OCI-LY7 (cell line): ENCODE results near the gene MAP4K2. TPM values are rescaled to one million over a fixed set of nuclear protein-coding genes. Genes with fewer than 3 reads are reported as not detected.
A peak's percentile ranks its signal among the peaks of the same experiment; 100 is the strongest.

Experiments
- BruUV-seq: library from RNA; stranded (reverse); fragments of 400-500 nt; replicated peaks from 2 replicates; lab custom pipeline; 2021; lab: Mats Ljungman, UMichigan
- CTCF ChIA-PET: fragments of 300-600 bp; sonication (Branson Sonifier 250); formaldehyde crosslinking; loops from one replicate; lab custom pipeline; 2022; ENCODE audit warnings: antibody characterized with exemption; ENCODE audit not compliant: unreplicated experiment; lab: Charles Lee
- POLR2A ChIA-PET: fragments of 300-600 bp; sonication (Branson Sonifier 250); formaldehyde crosslinking; loops from one replicate; lab custom pipeline; 2022; ENCODE audit warnings: antibody characterized with exemption; lab: Charles Lee
- DNase-seq: peaks from one replicate; pipeline ENCODE4 v3.0.0-alpha.2; 2015; ENCODE audit warnings: low spot score
- H2AFZ ChIP-seq: fragments of 200-600 bp; sonication (generic), shearing (Covaris generic); 2 replicates; pipeline ENCODE4 v1.6.1; 2014; ENCODE audit warnings: mild to moderate bottlenecking, antibody characterized with exemption, low read length, moderate library complexity
- H3K27ac ChIP-seq: fragments of 200-600 bp; sonication (generic); 2 replicates; pipeline ENCODE4 v1.5.1; 2014; ENCODE audit warnings: mixed run types, low read depth, mild to moderate bottlenecking, moderate library complexity, low read length, inconsistent platforms; ENCODE audit not compliant: poor library complexity, severe bottlenecking
- H3K36me3 ChIP-seq: fragments of 200-600 bp; sonication (generic); 2 replicates; pipeline ENCODE4 v1.6.1; 2014; ENCODE audit warnings: mild to moderate bottlenecking, antibody characterized with exemption, low read length, moderate library complexity, mixed read lengths; ENCODE audit not compliant: insufficient read depth
- H3K4me1 ChIP-seq: fragments of 200-600 bp; sonication (generic); 2 replicates; pipeline ENCODE4 v1.5.1; 2014; ENCODE audit warnings: mild to moderate bottlenecking, low read length; ENCODE audit not compliant: insufficient read depth, poor library complexity, severe bottlenecking
- H3K4me2 ChIP-seq: fragments of 200-600 bp; sonication (generic); 2 replicates; pipeline ENCODE4 v1.6.1; 2014; ENCODE audit warnings: mild to moderate bottlenecking, low read length
- H3K4me3 ChIP-seq: fragments of 200-600 bp; sonication (generic); 2 replicates; pipeline ENCODE4 v1.5.1; 2014; ENCODE audit warnings: mild to moderate bottlenecking, low read depth, low read length; ENCODE audit not compliant: poor library complexity, severe bottlenecking
- H3K79me2 ChIP-seq: fragments of 200-600 bp; sonication (generic); 2 replicates; pipeline ENCODE4 v1.6.1; 2016; ENCODE audit warnings: low read depth, mild to moderate bottlenecking, low read length, moderate library complexity, mixed read lengths; ENCODE audit not compliant: insufficient read depth
- H3K9me2 ChIP-seq: fragments of 200-600 bp; sonication (generic); 2 replicates; pipeline ENCODE4 v1.6.1; 2016; ENCODE audit warnings: mild to moderate bottlenecking, low read length, mixed read lengths; ENCODE audit not compliant: insufficient read depth
- H3K9me3 ChIP-seq: fragments of 200-600 bp; sonication (generic); 2 replicates; pipeline ENCODE4 v1.6.1; 2014; ENCODE audit warnings: mild to moderate bottlenecking, mixed run types, low read length, mixed read lengths
- H4K20me1 ChIP-seq: fragments of 200-600 bp; sonication (generic); 2 replicates; pipeline ENCODE4 v1.6.1; 2014; ENCODE audit warnings: mild to moderate bottlenecking, antibody characterized with exemption, low read length, moderate library complexity, mixed read lengths; ENCODE audit not compliant: insufficient read depth
- CTCF ChIP-seq: fragments of 200-600 bp; sonication (generic); conservative IDR thresholded peaks from 2 replicates; pipeline ENCODE4 v1.5.1; 2014; ENCODE audit warnings: mild to moderate bottlenecking, antibody characterized with exemption, low read length, moderate library complexity, mixed read lengths
- EZH2phosphoT487 ChIP-seq: fragments of 200-600 bp; sonication (generic); IDR thresholded peaks from 2 replicates; pipeline ENCODE4 v1.6.1; 2018; ENCODE audit warnings: low read depth, borderline replicate concordance, mild to moderate bottlenecking, mixed run types, antibody characterized with exemption, low read length, moderate library complexity, mixed read lengths
- intact Hi-C: fragments of 100-400 bp; cut with micrococcal nuclease; formaldehyde crosslinking; loops from one replicate; pipeline ENCODE4 v1.10.0; 2022; ENCODE audit not compliant: unreplicated experiment
- total RNA-seq, 2 experiments: library from RNA; depleted of rRNA in 1 of 2; stranded (reverse); fragments of >200 nt in 1 of 2; shearing (Covaris generic) in 1 of 2; gene quantifications; 2 replicates each; pipeline ENCODE4 v1.2.3, GENCODE V29; 2014 to 2022

MAP4K2 gene
- total RNA-seq, 2 experiments from 2014 or later: 110 to 115 TPM

- no TSS peak for BruUV-seq
- Histone ChIP-seq H3K9me3 (no peaks in the 10 kb centered on the region), H3K4me2 (peak overlapping the region; percentile 50), H3K4me1 (peaks cover 32% of the 10 kb centered on the region), H3K36me3 (no peaks in the 10 kb centered on the region), H3K79me2 (peaks cover under 1% of the 10 kb centered on the region; the same call in 1 of the 2 replicates), H3K4me3 (peak overlapping the region; percentile 8), H3K9me2 (no peaks in the 10 kb centered on the region), H4K20me1 (no peaks in the 10 kb centered on the region), H2AFZ (peak overlapping the region; percentile 65; the same call in 1 of the 2 replicates), H3K27ac (peak overlapping the region; percentile 66)
- intact Hi-C loops: no loop called here
- CTCF ChIA-PET: no interaction called here
- TF ChIP-seq CTCF (no peak), EZH2phosphoT487 (no peak)
- DNase-seq: peak; percentile 91
- POLR2A ChIA-PET: interaction anchor here (0.6 to 0.9 kb wide), 2 partner anchors 8 to 205 kb away, joined by 3 read pairs; no protein-coding TSS in a partner anchor
Measured at GRCh38 chr11:64814712-64815187, 11.7 kb upstream of the MAP4K2 start.

GRCh38 chr11:64813826-64814225 is 10.8 kb upstream of the MAP4K2 start:
- BruUV-seq: no TSS peak
- intact Hi-C loops: no loop called here

More at GRCh38 chr11:64813826-64814225, 10.8 kb upstream of the MAP4K2 start:
- POLR2A ChIA-PET: no interaction called here
- Histone ChIP-seq H3K4me3 (no peak overlapping the region), H3K4me1 (peaks cover 40% of the 10 kb centered on the region), H3K79me2 (peaks cover 10% of the 10 kb centered on the region), H3K27ac (peak overlapping the region; percentile 66), H3K36me3 (no peaks in the 10 kb centered on the region), H2AFZ (peak overlapping the region; percentile 65; the same call in 1 of the 2 replicates), H3K9me3 (no peaks in the 10 kb centered on the region), H3K4me2 (peak overlapping the region; percentile 50), H3K9me2 (no peaks in the 10 kb centered on the region), H4K20me1 (no peaks in the 10 kb centered on the region)
- DNase-seq: no peak
- TF ChIP-seq EZH2phosphoT487 (no peak), CTCF (no peak)
- CTCF ChIA-PET: no interaction called here
